NCI-H187 treated with DMSO at 0.1 percent for 48 hours (cell line): Measurements from ENCODE around the gene AKAP13.
"Not testable (repeated sequence)": the region's sequence is repeated elsewhere in the genome, so short reads cannot be mapped to it uniquely, and the experiment has no call there.

Source experiments
- DNase-seq: peaks from one replicate; lab custom pipeline; 2025; lab: John Stamatoyannopoulos, UW

The AKAP13 gene

GRCh38 chr15:85500060-85500708 lies 119.8 kb downstream of the AKAP13 start:
- DNase-seq = no peak

GRCh38 chr15:85500729-85501128 lies 120.3 kb downstream of the AKAP13 start:
- DNase-seq = no peak

DNA sequence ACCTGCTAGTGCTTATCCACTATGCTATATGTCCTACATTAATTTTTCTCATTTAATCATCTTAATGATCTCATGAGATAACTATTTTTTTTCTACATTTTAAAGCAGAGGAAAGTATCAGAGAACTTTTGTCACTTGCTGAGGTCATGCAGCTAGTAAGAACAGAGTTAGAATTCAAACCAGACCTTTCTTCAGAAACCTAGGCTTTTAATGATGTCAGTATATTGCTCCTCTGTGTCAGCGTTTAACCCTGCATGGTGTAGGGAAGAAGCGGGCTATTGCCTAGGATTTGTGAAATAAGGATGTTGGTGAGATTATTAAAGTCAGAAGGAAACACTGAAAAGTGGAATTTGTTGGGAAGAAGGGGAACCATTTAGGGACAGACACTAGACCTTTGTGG lies 121.2 kb downstream of the AKAP13 start:
- no peak for DNase-seq

DNA sequence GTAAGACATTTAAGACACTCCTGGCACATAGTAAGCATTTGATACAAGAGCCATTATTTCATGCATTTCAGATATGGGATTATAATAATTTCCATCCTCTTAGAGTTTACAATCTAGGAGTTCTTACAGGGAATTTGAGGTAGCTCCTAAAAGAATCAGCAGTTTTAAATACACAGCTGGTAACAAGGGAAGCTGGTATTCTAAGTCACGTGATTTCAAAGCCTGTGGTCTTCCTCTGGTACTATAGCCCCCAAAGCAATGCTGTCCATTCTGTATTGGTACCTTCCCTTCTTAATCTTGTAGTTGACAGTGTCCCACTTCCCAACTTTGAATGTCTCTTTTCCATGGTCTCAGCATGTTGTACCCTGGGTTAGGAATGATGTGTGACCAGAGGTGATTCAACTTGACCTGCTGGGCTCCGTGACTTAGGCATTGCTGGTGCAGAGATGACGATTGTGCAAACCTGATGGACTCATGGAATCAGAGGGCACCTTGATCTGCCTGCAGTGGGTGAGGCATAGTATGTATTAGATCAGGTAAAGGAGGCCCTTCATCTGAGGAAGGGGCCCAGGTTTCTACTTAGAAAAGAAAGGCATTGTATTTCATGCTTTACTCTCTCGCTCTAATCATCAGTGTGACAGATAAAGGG lies 122.9 kb downstream of the AKAP13 start:
- DNase-seq = no peak

GRCh38 chr15:85504749-85505676 lies 124.6 kb downstream of the AKAP13 start:
- DNase-seq = no peak

DNA sequence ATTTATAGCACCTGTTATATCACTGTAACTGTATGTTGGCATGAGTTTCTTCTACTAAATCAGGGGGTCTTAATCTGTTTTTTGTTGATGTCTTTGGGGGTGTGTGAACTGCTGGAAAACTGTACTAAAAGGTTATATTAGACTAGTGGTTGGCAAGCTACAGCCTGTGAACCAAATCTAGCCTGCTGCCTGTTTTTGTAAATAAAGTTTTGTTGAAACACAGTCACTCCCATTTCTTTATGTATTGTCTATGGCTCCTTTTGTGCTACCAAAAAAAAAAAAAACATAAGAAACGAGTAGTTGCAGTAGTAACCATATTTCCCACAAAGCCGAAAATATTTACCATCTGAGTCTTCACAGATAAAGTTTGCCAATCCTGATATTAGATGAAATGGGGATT lies 126.7 kb downstream of the AKAP13 start:
- no peak for DNase-seq

GRCh38 chr15:85509973-85510372 lies 129.6 kb downstream of the AKAP13 start:
- no peak for DNase-seq

DNA sequence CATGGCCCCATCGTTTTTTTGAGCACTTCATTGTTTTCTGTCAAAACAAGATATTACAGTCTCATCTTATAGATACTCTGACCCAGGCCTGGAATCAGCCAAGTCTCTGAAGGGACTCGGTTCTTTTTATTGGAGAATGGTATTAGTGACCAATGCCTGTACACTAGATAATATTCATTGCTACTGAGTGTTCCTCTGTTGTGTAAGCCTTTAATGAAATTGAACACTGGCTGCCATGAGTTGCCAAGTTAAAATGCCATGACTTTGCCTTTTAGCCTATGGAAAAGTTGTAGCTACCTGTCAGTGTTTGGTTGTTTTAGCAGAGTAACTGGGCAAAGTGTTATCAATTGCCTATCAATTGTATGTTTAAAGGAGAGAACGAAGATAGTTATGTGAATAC lies 134.0 kb downstream of the AKAP13 start:
- no peak for DNase-seq

DNA sequence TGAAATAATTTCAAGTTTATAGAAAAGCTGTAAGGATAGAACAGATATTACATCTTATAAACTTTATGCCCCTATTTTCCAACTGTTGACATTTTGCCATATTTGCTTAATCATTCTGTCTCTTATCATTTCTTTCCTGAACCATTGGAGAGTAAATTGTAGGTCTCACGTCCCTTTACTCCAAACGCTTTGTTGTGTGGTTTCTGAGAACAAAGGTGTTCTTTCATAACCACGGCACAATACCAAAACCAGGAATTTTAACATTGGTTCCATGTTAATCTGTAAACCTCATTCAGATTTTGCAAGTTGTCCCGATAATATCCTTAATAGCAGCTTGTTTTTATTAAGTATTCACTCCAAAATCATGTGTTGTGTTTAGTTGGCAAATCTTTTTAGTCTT lies 134.8 kb downstream of the AKAP13 start:
- no peak for DNase-seq

DNA sequence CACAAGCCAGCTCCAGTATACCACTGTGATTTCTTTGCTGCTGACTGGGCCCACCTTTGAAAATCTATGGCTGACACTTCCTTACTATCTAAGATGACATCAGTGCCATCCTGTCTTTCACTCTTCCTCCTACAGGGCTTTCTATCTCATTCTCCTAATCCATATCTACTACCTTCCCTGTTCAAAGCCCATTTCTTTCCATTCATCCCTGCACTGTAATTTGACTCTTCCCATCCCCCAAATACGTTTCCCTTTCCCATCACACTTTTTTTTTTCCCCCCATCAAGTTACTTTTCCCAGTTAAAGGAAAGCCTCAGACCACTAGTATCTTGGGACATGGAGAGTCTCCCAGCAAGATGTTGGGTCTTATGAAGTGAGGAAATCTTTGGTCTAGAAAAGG lies 136.7 kb downstream of the AKAP13 start:
- no peak for DNase-seq

- DNase-seq = no peak
Measured at GRCh38 chr15:85518979-85519761, 138.8 kb downstream of the AKAP13 start.

DNA sequence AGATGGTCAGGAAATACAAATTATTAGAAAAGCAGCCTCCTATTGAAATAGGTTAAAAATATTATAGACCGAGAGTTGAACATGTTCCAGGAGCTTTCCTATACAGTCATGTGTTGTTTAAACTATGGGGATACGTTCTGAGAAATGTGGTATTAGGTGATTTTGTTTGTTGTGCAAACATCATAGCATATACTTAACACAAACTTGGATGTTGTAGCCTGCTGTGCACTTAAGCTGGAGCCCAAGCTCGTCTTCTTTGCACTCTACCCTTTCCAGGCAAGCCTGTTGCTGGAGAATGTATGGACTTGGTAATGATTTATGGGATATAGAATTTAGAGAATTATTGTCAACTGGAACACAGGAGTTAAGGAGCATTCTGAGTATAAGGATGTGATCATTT lies 140.2 kb downstream of the AKAP13 start:
- no peak for DNase-seq

- DNase-seq = no peak
Measured at GRCh38 chr15:85523530-85523929, 143.1 kb downstream of the AKAP13 start.

DNA sequence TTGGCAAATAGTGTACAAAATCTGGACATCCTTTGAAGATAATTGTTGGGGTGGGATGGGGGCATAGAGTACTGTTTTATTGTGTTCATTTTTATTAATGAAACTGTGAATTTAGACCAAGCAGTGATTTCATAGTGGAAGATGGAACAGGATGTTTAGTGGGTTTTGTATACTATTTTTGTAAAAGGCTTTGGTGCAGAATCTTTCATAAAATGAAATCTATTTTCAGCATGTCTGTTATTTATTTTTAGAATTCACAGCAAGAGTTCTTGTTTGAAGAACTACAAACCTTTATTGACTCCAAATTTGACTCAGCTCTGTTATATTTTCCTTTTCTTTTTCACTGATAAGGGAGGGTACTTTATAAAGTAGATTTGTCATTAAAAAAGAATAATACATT lies 145.4 kb downstream of the AKAP13 start:
- no peak for DNase-seq

- no peak for DNase-seq
Measured at GRCh38 chr15:85527895-85528294, 147.5 kb downstream of the AKAP13 start.

DNA sequence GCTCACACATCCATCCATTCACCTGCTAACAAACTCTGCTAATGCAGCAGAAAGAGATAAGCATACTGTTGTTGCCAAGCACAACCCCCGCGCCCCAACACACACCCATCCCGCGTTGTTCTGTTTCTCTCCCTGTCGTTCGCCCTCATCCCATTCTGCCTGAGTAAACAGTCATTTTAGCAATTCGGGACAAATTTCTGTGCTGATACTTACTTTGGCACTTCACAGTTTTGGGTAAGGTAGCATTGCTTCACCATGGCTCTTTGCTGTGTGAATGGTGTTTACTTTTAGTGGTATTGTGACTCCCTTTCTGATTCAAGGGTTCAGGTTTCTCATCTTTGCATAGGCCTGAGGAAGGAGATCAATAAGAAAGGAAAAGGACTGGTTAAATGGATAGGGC lies 149.7 kb downstream of the AKAP13 start:
- no peak for DNase-seq

DNA sequence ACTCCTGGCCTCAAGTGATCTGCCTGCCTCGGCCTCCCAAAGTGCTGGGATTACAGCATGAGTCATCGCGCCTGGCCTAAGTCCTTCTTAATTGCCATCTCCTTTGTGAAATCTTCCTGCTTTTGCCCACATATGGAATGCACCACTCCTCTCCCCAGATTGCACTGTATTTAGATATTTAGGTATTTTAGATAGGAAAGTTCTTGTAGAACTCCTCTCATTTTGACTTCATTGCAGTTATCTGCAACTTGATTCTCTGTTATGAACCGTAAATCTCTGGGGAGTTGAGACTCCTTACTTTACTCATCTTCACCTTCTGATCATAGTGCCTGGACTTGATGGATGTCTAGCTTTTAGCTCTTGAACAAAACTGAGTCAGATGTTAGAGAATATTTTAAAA lies 150.7 kb downstream of the AKAP13 start:
- no peak for DNase-seq

GRCh38 chr15:85532689-85533088 lies 152.3 kb downstream of the AKAP13 start:
- no peak for DNase-seq

DNA sequence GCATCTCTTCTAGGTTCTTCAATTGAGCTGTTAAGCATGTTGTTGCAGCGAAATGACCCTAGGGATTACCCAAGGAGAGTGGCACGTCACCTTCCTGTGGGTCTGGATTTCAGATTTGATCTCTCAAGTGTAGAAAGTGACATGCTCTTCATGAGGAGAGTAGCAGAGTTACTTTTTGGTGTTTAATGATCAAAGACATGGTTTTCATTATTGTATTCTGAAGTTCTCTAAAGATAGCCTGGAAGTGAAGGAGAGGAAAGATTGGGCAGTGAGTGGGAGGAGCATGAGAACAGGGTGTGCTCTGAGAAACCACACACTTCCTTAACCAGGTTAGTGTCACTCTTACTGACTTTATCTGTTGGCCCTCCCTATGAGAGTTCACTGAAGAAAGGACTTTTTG lies 153.6 kb downstream of the AKAP13 start:
- DNase-seq = no peak

DNA sequence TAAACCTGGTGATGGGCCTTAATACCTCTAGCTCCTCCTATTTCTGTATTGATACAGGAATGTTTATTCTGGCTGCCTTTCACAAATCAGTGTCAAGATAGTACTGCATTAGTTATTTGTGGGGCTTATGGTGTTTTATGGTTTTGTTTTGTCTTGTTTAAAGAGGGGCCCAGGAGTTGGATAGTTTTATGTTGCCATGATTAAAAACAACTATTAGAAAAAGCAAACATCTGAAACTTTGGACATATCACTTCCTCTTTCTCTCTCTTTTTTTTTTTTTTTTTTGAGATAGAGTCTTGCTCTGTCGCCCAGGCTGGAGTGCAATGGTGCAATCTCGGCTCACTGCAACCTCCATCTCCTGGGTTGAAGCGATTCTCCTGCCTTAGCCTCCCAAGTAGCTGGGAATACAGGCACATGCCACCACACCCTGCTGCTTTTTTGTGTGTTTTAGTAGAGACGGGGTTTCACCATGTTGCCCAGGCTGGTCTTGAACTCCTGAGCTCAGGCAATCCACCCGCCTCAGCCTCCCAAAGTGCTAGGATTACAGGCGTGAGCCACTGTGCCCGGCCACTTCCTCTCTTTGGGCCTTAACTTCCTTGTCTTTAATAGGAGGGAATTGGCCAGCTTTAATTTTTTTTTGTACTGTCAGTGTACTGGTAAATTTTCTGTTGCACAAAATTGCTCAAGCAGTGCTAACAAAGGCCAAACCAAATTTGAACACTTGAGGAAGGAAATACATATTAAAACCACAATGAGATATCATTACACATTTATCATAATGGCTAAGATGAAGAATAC lies 155.3 kb downstream of the AKAP13 start:
- not testable (repeated sequence) for DNase-seq

DNA sequence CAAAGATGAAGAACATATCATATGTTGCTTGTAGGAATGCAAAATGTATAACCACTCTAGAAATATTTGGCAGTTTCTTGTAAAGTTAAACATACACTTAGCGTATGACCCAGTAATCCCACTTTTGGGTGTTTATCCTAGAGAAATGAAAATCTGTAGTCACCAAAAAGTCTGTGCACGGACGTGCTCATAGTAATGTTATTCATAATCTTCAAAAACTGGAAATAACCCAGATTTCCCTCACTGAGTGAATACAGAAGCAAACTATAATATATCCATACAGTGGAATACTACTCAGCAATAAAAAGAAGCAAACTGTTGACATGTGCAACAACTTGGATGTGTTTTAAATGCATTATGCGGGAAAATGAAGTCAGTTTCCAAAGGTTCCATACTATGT lies 155.9 kb downstream of the AKAP13 start:
- no peak for DNase-seq
